T-helper 9 cell (primary cell): ENCODE results near the gene OR6P1.

Experiments used
- DNase-seq: peaks from one replicate; pipeline ENCODE4 v3.0.0-alpha.2; 2020
- total RNA-seq, 2 donors: gene quantifications; one replicate each; lab custom pipeline; 2026; lab: John Stamatoyannopoulos, UW

OR6P1 gene, protein sequence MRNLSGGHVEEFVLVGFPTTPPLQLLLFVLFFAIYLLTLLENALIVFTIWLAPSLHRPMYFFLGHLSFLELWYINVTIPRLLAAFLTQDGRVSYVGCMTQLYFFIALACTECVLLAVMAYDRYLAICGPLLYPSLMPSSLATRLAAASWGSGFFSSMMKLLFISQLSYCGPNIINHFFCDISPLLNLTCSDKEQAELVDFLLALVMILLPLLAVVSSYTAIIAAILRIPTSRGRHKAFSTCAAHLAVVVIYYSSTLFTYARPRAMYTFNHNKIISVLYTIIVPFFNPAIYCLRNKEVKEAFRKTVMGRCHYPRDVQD
- 0 reads per million in 2 donors for total RNA-seq

GRCh38 chr1:158570480-158570879, at the start of gene OR6P1:
TSS of gene OR6P1 (minus strand) at chr1:158570580. CDS start at chr1:158563604, 6,976 bp downstream.
- DNase-seq, result no peak

DNA sequence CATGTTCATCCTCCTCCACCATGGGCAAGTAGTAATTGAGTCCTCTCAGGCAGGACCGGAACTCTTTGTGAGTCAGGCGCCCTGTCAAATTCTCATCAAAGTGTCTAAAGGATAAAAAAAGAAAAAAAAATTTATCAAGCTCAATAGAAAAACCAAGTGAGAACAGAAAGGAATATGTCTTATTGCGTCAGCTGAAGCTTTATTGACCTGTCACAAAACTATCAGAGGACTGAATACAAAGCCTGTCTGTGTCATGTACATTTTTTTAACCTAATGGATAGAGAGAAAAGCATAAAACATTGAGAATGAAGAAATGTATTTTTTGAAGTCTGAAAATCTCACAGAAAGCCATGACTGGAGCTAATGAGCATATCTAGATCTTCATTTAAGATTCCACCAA, 43.4 kb upstream of the OR6P1 start:
- DNase-seq, result no peak

- DNase-seq, result no peak
Measured at GRCh38 chr1:158611916-158612315, 41.5 kb upstream of the OR6P1 start.

DNA sequence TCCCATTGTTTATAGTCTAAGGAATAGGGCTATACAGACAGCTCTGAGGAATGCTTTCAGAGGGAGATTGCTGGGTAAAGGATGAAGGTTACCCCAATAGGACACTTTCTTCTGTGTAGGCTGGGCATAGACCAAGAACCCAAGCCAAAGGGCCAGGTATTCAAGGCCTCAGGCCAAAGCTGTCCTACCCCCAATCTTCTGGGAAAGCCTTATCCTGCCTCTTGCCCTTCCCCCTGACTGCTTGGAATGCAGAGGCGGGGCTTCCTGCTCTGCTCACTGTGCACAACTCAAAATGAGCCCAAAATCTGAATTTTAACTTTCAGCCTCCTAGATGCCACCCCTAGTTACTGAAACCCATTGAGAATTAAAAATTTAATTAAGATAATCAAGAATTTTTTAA, 36.9 kb upstream of the OR6P1 start:
- DNase-seq, result no peak

- DNase-seq, result no peak
Measured at GRCh38 chr1:158604968-158605367, 34.6 kb upstream of the OR6P1 start, which contains the start of gene OR10Z1. TSS of gene OR10Z1 (plus strand) at chr1:158605268. CDS start at chr1:158606439, 1,171 bp downstream.

GRCh38 chr1:158600735-158601134, 30.4 kb upstream of the OR6P1 start:
- no peak for DNase-seq

GRCh38 chr1:158586942-158587341, 16.6 kb upstream of the OR6P1 start:
- DNase-seq, result no peak

- no peak for DNase-seq
Measured at GRCh38 chr1:158583962-158584361, 13.6 kb upstream of the OR6P1 start.

DNA sequence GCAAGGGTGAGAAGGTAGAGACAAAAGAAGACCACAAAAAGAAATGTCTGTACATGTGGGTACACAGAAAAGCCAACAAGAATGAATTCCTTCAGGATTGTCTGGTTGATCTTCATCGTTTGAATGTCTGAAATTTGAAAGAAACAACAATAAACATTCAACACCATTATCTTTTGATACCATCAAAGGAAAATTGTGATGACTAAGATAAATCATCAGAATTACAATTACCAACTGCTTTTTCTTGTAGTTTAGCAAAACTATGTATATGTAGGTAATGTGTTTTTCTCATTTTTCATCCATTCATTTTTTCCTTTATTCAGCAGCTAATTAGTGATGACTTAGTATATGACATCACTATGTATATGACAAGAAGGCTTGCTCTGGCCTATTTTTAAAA, 9.4 kb upstream of the OR6P1 start, which contains the start of gene OR10X1:
Gene OR10X1, minus strand, starts transcription at position 167 of the 400 bp plus-strand sequence. Its CDS starts 0 bp downstream, at position 167.
- DNase-seq, result no peak

- no peak for DNase-seq
Measured at GRCh38 chr1:158577561-158577960, 7.2 kb upstream of the OR6P1 start.

DNA sequence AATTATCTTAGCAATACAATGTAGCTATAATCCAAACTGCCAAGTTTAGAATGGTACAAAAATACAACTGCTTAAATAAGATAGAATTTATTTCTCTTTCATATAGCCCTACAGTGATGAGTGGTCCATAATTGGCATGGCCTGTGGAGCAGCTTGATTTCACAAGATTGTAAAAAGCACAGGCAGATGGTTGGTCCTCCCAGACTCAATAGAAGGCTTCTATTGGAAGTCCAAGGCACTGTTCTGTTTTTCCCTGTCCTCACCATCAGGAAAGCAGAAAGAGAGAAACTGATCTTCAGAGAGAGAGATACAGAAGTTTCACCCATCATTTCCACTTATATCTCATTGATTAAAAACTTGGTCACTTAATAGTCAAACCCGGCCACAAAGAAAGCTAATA, 1.8 kb upstream of the OR6P1 start:
- DNase-seq, result no peak

- DNase-seq, result no peak
Measured at GRCh38 chr1:158564608-158565007, 5.8 kb downstream of the OR6P1 start.

- no peak for DNase-seq
Measured at GRCh38 chr1:158563853-158564252, 6.5 kb downstream of the OR6P1 start.

DNA sequence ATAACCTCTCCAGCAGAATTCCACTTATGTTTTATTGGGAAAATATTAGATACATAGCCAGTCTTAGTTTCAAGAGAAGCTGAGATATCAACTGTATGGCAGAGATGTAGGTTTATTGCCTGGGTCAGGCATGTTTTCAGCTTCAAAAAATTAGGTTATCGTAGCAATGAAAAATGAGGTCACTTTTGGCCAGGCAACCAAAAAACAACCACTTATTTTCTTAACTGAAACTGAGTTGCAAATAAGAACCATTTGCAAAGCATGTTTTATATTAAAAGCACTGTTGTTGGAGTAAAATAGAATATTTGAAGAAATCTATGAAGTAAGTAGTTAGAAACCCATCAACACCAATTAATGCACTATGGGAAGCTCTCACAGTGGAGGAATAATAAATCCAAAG, 10.7 kb downstream of the OR6P1 start:
- DNase-seq, result no peak

DNA sequence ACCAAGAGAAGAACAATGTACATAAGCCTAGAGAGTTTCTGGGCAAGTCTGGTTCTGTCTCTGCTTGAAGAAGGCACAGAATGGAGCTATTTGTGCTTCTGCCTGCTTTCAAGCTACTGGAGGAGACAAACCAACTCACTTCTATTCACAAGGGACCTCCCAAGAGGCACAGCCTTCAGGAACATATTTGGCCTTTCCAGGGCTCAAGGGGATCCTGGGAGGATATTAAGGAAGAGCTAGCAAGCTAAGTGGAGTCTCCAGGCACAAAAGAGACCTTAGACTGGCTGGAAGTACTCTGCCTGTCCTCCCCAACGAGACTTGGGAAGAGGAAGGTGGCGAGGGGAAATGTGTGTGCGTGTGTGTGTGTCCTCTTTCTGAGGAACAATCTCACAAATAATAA, 16.0 kb downstream of the OR6P1 start, which contains the start of gene OR6Y1:
Gene OR6Y1, minus strand, starts transcription at position 54 of the 400 bp plus-strand sequence. CDS start 6,300 bp downstream, outside the sequence.
- DNase-seq, result no peak

GRCh38 chr1:158552296-158552695, 18.1 kb downstream of the OR6P1 start:
- no peak for DNase-seq

DNA sequence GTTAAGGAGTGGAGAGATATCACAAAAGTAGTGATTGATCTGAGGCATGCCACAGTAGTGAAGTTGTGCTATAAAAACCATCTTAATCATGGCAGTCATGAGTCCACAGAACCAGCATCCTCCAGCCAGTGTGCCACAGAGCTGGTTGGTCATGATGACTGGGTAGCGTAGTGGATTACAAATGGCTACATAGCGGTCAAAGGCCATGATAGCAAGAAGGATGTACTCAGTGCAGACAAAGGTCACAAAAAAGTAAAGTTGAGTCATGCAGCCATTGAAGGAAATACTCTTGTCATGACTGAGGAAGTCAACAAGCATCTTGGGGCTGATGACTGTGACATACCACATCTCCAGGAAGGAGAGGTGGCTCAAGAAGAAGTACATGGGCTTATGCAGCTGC, 22.8 kb downstream of the OR6P1 start:
- DNase-seq, result no peak

- no peak for DNase-seq
Measured at GRCh38 chr1:158537609-158538008, 32.8 kb downstream of the OR6P1 start.

DNA sequence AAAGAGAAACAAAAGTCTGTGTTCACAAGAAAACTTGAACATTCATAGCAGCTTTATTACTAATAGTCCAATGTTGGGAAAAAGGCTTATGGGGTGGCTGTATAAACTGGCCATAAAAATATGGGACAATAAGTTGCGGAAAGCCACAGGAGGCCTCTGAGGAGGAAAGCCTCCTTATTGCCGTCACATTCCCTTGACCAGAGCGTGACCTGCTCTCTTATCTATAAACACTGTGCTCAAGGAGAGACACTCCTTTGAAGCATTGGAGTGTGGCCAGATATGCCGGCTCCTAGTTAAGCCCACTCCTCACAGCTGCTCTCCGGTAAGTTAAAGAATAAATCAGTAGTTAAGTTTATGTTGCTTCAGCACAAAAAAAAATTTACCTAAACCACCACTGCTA, 35.9 kb downstream of the OR6P1 start:
- DNase-seq, result no peak

- no peak for DNase-seq
Measured at GRCh38 chr1:158527190-158527815, 43.1 kb downstream of the OR6P1 start.

- no peak for DNase-seq
Measured at GRCh38 chr1:158521666-158522058, 48.7 kb downstream of the OR6P1 start.

DNA sequence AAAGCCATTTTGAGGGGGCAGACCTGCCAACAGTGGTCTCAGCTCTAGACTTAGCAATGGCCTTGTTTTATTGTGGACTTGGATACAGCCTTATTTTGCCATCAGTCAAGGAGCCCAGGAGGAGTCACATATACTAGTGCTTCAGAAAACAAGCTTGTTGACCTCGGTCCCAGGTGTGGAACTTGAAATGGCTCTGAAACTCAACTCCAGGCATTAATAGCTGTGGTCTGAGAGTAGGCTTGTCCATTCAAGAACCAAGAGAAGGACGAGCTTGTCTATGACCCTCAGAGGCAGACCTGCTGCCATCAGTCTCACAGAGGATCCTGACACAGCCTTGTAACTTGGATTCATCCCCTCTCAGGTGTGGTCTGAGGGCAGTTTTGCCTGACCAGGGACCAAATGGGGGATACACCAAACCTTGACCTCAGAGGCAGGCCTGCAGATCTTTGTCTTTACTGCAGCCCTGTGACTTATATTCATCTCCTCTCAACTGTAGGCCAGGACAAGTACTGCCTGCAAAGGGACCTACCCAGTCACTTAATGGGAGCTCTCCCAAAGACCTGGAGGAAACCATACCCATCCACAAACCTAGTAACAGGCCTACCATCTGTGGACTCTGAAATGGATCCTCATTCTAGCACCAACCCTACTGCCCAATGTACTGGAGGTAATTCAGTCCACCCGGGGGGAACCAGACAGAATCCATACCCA, 49.3 kb downstream of the OR6P1 start:
- DNase-seq, result no peak

DNA sequence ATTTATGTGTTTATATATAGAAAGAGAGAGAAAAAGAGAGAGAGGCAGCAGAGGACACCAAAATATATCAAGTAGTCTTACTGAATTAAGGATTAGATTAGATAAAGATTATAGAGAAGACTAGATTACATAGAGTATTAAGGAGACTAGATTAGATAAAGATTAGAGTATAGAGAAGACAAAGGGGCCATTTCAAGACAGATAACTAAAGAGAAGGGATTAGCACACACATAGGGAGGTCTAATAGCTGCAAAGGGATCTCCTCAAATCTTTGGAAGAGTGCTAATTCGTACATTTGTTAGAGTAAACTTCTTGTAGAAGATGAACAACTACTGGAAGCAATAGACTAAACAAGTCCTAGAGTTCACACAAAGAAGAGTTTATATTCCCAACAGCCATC, 50.4 kb downstream of the OR6P1 start:
- DNase-seq, result no peak

DNA sequence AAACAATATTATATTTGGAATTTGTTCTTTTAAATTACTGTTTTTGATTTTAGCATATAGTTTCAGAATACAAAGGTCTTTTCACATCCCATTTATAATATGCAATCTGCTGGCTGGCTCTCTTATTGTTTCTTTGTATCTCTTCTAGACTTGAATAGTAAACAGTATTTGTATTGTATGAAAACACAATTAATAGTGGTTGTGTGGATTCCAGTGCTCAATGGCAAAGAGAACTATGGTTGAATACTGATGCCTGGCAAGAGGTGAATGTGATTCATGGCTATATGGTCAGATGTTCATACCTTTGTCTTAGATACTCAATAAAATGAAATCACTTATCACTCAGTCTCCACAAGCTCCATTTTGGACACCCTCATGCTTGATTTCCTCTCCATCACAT, 53.4 kb downstream of the OR6P1 start:
- no peak for DNase-seq
